Aorta (tissue), 5 donors: ENCODE measurements around the gene RNF32. TPM values are rescaled to one million over a fixed set of nuclear protein-coding genes. Genes with fewer than 3 reads are reported as not detected.

Experiments used
- ATAC-seq: fragments of 200-7000 bp; cut with Tn5 transposase; one replicate; pipeline ENCODE4 v1.9.1; 2022; ENCODE audit warnings: moderate library complexity; ENCODE audit not compliant: low FRiP score
- DNase-seq, 2 donors: peaks; one replicate each; pipeline ENCODE4 v3.0.0-alpha.2; 2020
- H3K27ac ChIP-seq, 2 donors: one replicate each; pipeline ENCODE4 v1.5.1; 2013; ENCODE audit warnings: low read length in 2 of 2, mild to moderate bottlenecking in 2 of 2, moderate library complexity in 2 of 2, control low read depth in 1 of 2, inconsistent platforms in 1 of 2, low read depth in 1 of 2
- H3K27me3 ChIP-seq, 2 donors: one replicate each; pipeline ENCODE4 v1.6.1; 2013; ENCODE audit warnings: control low read depth in 1 of 2, low read length in 1 of 2, mild to moderate bottlenecking in 1 of 2, moderate library complexity in 1 of 2; ENCODE audit not compliant: insufficient read depth in 2 of 2, control insufficient read depth in 1 of 2
- H3K36me3 ChIP-seq, 2 donors: one replicate each; pipeline ENCODE4 v1.6.1; 2013; ENCODE audit warnings: control low read depth in 1 of 2, low read length in 1 of 2, mild to moderate bottlenecking in 1 of 2; ENCODE audit not compliant: insufficient read depth in 2 of 2, control insufficient read depth in 1 of 2
- H3K4me1 ChIP-seq, 2 donors: one replicate each; pipeline ENCODE4 v1.6.1; 2013; ENCODE audit warnings: low read length in 2 of 2, control low read depth in 1 of 2, mild to moderate bottlenecking in 1 of 2, moderate library complexity in 1 of 2; ENCODE audit not compliant: insufficient read depth in 2 of 2, control insufficient read depth in 1 of 2
- H3K4me3 ChIP-seq, 2 donors: one replicate each; pipeline ENCODE4 v1.5.1; 2013; ENCODE audit warnings: low read length in 2 of 2, control low read depth in 1 of 2, mild to moderate bottlenecking in 1 of 2
- H3K9me3 ChIP-seq: one replicate; pipeline ENCODE4 v1.6.1; 2013; ENCODE audit warnings: mild to moderate bottlenecking, low read length; ENCODE audit not compliant: control insufficient read depth
- WGBS, 2 donors: extraction: QIAGEN DNeasy Blood & Tissue Kit; methylation state at CpG; one replicate each; pipeline ENCODE4 v1.1.7; 2013; 5-methylcytosine and 5-hydroxymethylcytosine counted together
- intact Hi-C, 2 donors: fragments of 100-400 bp; cut with DNase I; formaldehyde crosslinking; loops; one replicate each; pipeline versions ENCODE4 v1.14.2 to v1.15.0; 2022
- polyA plus RNA-seq, 2 donors: library from polyadenylated mRNA; stranded (reverse); fragments of 200-250 nt; gene quantifications; one replicate each; pipeline ENCODE4 v1.2.3, GENCODE V29; 2013
- total RNA-seq, 2 donors: library from RNA; stranded (reverse); fragmentation: NEBNext Ultra II Directional; extraction: Animal tissue kit (Norgen Biotek cat#: 25700); gene quantifications; one replicate each; pipeline ENCODE4 v1.2.1, GENCODE V29; 2021
- donor health status: healthy with polysubstance abuse.
- donor health status: Bipolar disorder and iron deficiency.
- donor health status: DM: no; HTN: no; CAD: no.
- donor health status: DM: no; HTN: no; CAD: no.
- donor health status: DM: yes; HTN: yes; CAD: no.

The RNF32 gene
- total and polyA plus RNA-seq, 4 donors = 0.20 to 0.72 TPM; not detected in 2

- intact Hi-C loops = no loop called here
- Histone ChIP-seq H3K27me3 (no peaks in the 10 kb centered on the region), H3K4me1 (no peaks in the 10 kb centered on the region), H3K9me3 (no peaks in the 10 kb centered on the region), H3K27ac (no peak overlapping the region), H3K36me3 (no peaks in the 10 kb centered on the region), H3K4me3 (no peak overlapping the region)
- WGBS, 2 donors = 87 to 91% methylated on average over 22 of the region's 22 CpGs
- ATAC-seq (no peak), DNase-seq (no peak)
Observed at GRCh38 chr7:156604836-156605695, 35.5 kb upstream of the RNF32 start.

- H3K27me3 ChIP-seq = no peaks in the 10 kb centered on the region
- H3K4me3 ChIP-seq = no peak overlapping the region
- ATAC-seq (no peak), DNase-seq (no peak)
- intact Hi-C loops = no loop called here
- H3K36me3 ChIP-seq = no peaks in the 10 kb centered on the region
- no peaks in the 10 kb centered on the region for H3K9me3 ChIP-seq
- no peaks in the 10 kb centered on the region for H3K4me1 ChIP-seq
- 78 to 83% methylated on average over 5 of the region's 5 CpGs for WGBS, 2 donors
- H3K27ac ChIP-seq = no peak overlapping the region
Observed at GRCh38 chr7:156606135-156606534, 34.4 kb upstream of the RNF32 start.

- ATAC-seq (no peak), DNase-seq (no peak)
- intact Hi-C loops = no loop called here
- Histone ChIP-seq H3K27ac (no peak overlapping the region), H3K27me3 (no peaks in the 10 kb centered on the region), H3K9me3 (no peaks in the 10 kb centered on the region), H3K4me1 (no peaks in the 10 kb centered on the region), H3K36me3 (no peaks in the 10 kb centered on the region), H3K4me3 (no peak overlapping the region)
- WGBS, 2 donors = 77 to 82% methylated on average over 12 to 14 of the region's 14 CpGs
Observed at GRCh38 chr7:156606691-156607331, 33.8 kb upstream of the RNF32 start.

- no peak overlapping the region for H3K27ac ChIP-seq
- no peak for DNase-seq
- no peak for ATAC-seq
- intact Hi-C loops = no loop called here
- WGBS, 2 donors = 19 to 31% methylated on average over 74 to 84 of the region's 84 CpGs
- no peaks in the 10 kb centered on the region for H3K27me3 ChIP-seq
- no peaks in the 10 kb centered on the region for H3K36me3 ChIP-seq
- peak overlapping the region in 1 of 2 donors; percentile 3 for H3K4me3 ChIP-seq
- H3K4me1 ChIP-seq = no peaks in the 10 kb centered on the region
- no peaks in the 10 kb centered on the region for H3K9me3 ChIP-seq
Observed at GRCh38 chr7:156607332-156608172, 33.0 kb upstream of the RNF32 start.

- 14 to 31% methylated on average over 17 of the region's 17 CpGs for WGBS, 2 donors
- Histone ChIP-seq H3K4me1 (no peaks in the 10 kb centered on the region), H3K27me3 (no peaks in the 10 kb centered on the region), H3K27ac (no peak overlapping the region), H3K36me3 (no peaks in the 10 kb centered on the region), H3K9me3 (no peaks in the 10 kb centered on the region), H3K4me3 (peak overlapping the region in 1 of 2 donors; percentile 3)
- intact Hi-C loops = no loop called here
- ATAC-seq = peak; percentile 34
- DNase-seq = no peak
Observed at GRCh38 chr7:156608173-156608478, 32.4 kb upstream of the RNF32 start.

- intact Hi-C loops = no loop called here
- ATAC-seq = no peak
- no peaks in the 10 kb centered on the region for H3K4me1 ChIP-seq
- no peaks in the 10 kb centered on the region for H3K27me3 ChIP-seq
- H3K27ac ChIP-seq = no peak overlapping the region
- DNase-seq = no peak
- H3K36me3 ChIP-seq = no peaks in the 10 kb centered on the region
- H3K9me3 ChIP-seq = no peaks in the 10 kb centered on the region
- WGBS, 2 donors = 61 to 64% methylated on average over 7 of the region's 7 CpGs
- H3K4me3 ChIP-seq = no peak overlapping the region
Observed at GRCh38 chr7:156609010-156609877, 31.3 kb upstream of the RNF32 start.

- DNase-seq = no peak
- no peak overlapping the region for H3K27ac ChIP-seq
- no peaks in the 10 kb centered on the region for H3K36me3 ChIP-seq
- H3K9me3 ChIP-seq = no peaks in the 10 kb centered on the region
- no peak overlapping the region for H3K4me3 ChIP-seq
- H3K27me3 ChIP-seq = no peaks in the 10 kb centered on the region
- intact Hi-C loops = no loop called here
- H3K4me1 ChIP-seq = no peaks in the 10 kb centered on the region
- WGBS, 2 donors = 85 to 90% methylated on average over 11 of the region's 11 CpGs
- no peak for ATAC-seq
Observed at GRCh38 chr7:156610130-156610529, 30.4 kb upstream of the RNF32 start.

- no peaks in the 10 kb centered on the region for H3K36me3 ChIP-seq
- H3K4me1 ChIP-seq = no peaks in the 10 kb centered on the region
- H3K27ac ChIP-seq = no peak overlapping the region
- H3K9me3 ChIP-seq = no peaks in the 10 kb centered on the region
- H3K27me3 ChIP-seq = no peaks in the 10 kb centered on the region
- no peak for ATAC-seq
- no peak overlapping the region for H3K4me3 ChIP-seq
- WGBS, 2 donors = 78 to 79% methylated on average over 11 of the region's 11 CpGs
- no peak for DNase-seq
- intact Hi-C loops = no loop called here
Observed at GRCh38 chr7:156610601-156611000, 30.0 kb upstream of the RNF32 start.
